Measurements from ENCODE around the gene EDC4. TPM values are rescaled to one million over a fixed set of nuclear protein-coding genes. Genes with fewer than 3 reads are reported as not detected.
A peak's percentile ranks its signal among the peaks of the same experiment; 100 is the strongest.

Gene EDC4
- total RNA-seq, 4 donors from 2014 or later: 43.8 to 72.6 (median 53.5) TPM

GRCh38 chr16:67923414-67924116, 50.7 kb downstream of the EDC4 start:
- Histone ChIP-seq H3K4me3 (no peak overlapping the region), H3K4me1 (peaks cover 0 to 85% (median 21%) of the 10 kb centered on the region in 3 donors), H3K36me3 (peaks cover 0 to 45% of the 10 kb centered on the region in 2 donors), H3K9me3 (no peaks in the 10 kb centered on the region), H3K27ac (peak overlapping the region in 3 of 4 donors; percentile 25 to 48 (median 46)), H3K27me3 (no peaks in the 10 kb centered on the region)
- ATAC-seq: no peak
- 60 to 66% methylated on average over 2 to 3 of the region's 10 CpGs for WGBS, 2 donors (ENCODE audit: low coverage in 1 of 2)
- no peak for TF ChIP-seq POLR2AphosphoS5 (IDR thresholded peaks at IDR 0.05)

- no peak for ATAC-seq
- H3K27ac ChIP-seq: peak overlapping the region in 3 of 4 donors; percentile 25 to 48 (median 46)
- H3K36me3 ChIP-seq: peaks cover 0 to 48% of the 10 kb centered on the region in 2 donors
- H3K9me3 ChIP-seq: no peaks in the 10 kb centered on the region
- H3K4me3 ChIP-seq: no peak overlapping the region
- H3K4me1 ChIP-seq: peaks cover 0 to 78% (median 21%) of the 10 kb centered on the region in 3 donors
- no CpG with 5 or more reads among the region's 10 CpGs for WGBS, 2 donors (ENCODE audit: low coverage in 1 of 2)
- no peak for TF ChIP-seq POLR2A (IDR thresholded peaks at IDR 0.05)
- no peak for TF ChIP-seq POLR2AphosphoS5 (IDR thresholded peaks at IDR 0.05)
- no peak for TF ChIP-seq CTCF (IDR thresholded peaks at IDR 0.05)
- no peak for TF ChIP-seq EP300 (IDR thresholded peaks at IDR 0.05)
- H3K27me3 ChIP-seq: no peaks in the 10 kb centered on the region
Measured at GRCh38 chr16:67924140-67924906, 51.5 kb downstream of the EDC4 start.

DNA sequence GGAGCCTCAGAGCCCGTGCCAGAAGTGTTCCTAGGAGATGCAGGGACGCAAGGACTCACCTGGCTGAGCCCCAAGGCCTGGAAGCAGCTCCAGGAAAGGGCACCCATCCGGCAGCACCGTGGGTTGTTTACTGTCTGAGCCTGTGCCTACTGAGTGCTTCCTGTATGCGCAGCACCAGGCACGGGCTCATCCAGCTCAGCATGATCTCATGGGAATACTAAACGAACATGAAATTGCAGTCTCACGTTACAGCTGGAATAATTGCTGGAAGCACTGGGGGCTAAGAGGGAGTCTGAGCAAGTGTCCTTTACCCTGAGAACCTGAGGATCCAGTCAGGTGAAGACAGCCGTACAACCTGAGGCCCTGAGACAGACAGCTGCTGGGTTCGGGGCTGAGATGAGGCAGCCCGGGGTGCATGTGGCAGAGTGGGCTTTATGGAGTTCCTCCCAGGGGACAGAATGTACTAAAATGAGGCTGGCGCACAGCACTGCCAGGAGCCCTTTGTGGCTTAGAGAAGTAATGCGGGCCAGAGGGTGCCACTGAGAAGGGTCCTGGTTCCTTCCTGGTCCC, 53.4 kb downstream of the EDC4 start:
- WGBS, 2 donors (ENCODE audit: low coverage in 1 of 2): 33 to 45% methylated on average over 1 to 5 of the region's 13 CpGs
- Histone ChIP-seq H3K9me3 (no peaks in the 10 kb centered on the region), H3K27ac (peak overlapping the region in 3 of 4 donors; percentile 31 to 65 (median 60)), H3K4me3 (no peak overlapping the region), H3K36me3 (peaks cover 0 to 59% of the 10 kb centered on the region in 2 donors), H3K27me3 (no peaks in the 10 kb centered on the region), H3K4me1 (peaks cover 0 to 64% (median 12%) of the 10 kb centered on the region in 3 donors)
- ATAC-seq: no peak
- TF ChIP-seq POLR2A (IDR thresholded peaks at IDR 0.05): no peak
- TF ChIP-seq EP300 (IDR thresholded peaks at IDR 0.05): no peak
- TF ChIP-seq CTCF (IDR thresholded peaks at IDR 0.05): no peak
- no peak for TF ChIP-seq POLR2AphosphoS5 (IDR thresholded peaks at IDR 0.05)

DNA sequence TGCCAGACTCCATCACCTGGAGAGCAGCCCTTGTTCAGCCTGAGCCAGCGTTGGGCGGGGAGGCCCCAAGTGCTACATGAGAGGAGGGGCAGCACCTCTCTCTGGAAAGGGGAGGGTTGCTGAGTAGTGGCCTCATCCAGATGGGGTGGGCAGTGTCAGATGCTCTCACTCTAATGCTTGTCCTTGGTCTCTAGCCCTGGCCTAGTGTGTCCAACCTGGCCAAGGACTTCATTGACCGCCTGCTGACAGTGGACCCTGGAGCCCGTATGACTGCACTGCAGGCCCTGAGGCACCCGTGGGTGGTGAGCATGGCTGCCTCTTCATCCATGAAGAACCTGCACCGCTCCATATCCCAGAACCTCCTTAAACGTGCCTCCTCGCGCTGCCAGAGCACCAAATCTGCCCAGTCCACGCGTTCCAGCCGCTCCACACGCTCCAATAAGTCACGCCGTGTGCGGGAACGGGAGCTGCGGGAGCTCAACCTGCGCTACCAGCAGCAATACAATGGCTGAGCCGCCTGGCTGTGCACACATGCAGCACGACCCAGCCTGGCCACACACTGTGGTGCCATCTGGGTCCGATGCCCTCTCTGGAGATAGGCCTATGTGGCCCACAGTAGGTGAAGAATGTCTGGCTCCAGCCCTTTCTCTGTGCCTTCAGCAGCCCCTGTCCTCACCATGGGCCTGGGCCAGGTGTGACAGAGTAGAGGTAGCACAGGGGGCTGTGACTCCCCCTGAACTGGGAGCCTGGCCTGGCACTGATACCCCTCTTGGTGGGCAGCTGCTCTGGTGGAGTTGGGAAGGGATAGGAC, 54.5 kb downstream of the EDC4 start:
- no peak for TF ChIP-seq POLR2A (IDR thresholded peaks at IDR 0.05)
- no peak for TF ChIP-seq CTCF (IDR thresholded peaks at IDR 0.05)
- peaks cover 0 to 70% of the 10 kb centered on the region in 2 donors for H3K36me3 ChIP-seq
- H3K4me3 ChIP-seq: no peak overlapping the region
- H3K27ac ChIP-seq: peak overlapping the region in 2 of 4 donors; percentile 9 to 65
- no peaks in the 10 kb centered on the region for H3K27me3 ChIP-seq
- WGBS, 2 donors (ENCODE audit: low coverage in 1 of 2): 96% methylated on average over 9 of the region's 22 CpGs; no CpG with 5 or more reads in 1 of the 2 donors
- H3K4me1 ChIP-seq: peaks cover 0 to 54% (median 10%) of the 10 kb centered on the region in 3 donors
- no peak for ATAC-seq
- H3K9me3 ChIP-seq: no peaks in the 10 kb centered on the region

GRCh38 chr16:67928147-67928546, 55.3 kb downstream of the EDC4 start:
- TF ChIP-seq POLR2A (IDR thresholded peaks at IDR 0.05): no peak
- TF ChIP-seq EP300 (IDR thresholded peaks at IDR 0.05): no peak
- no peak for TF ChIP-seq POLR2AphosphoS5 (IDR thresholded peaks at IDR 0.05)
- TF ChIP-seq CTCF (IDR thresholded peaks at IDR 0.05): no peak
- Histone ChIP-seq H3K36me3 (peaks cover 0 to 70% of the 10 kb centered on the region in 2 donors), H3K27ac (no peak overlapping the region), H3K4me1 (peaks cover 0 to 46% (median 5%) of the 10 kb centered on the region in 3 donors), H3K9me3 (no peaks in the 10 kb centered on the region), H3K27me3 (no peaks in the 10 kb centered on the region), H3K4me3 (no peak overlapping the region)
- WGBS, 2 donors (ENCODE audit: low coverage in 1 of 2): 65 to 100% methylated on average over 1 to 4 of the region's 7 CpGs
- ATAC-seq: no peak

All from gastroesophageal sphincter (tissue), 4 donors.